CD14-positive monocyte (primary cell): Measurements from ENCODE around the gene SETBP1. TPM values are rescaled to one million over a fixed set of nuclear protein-coding genes. Genes with fewer than 3 reads are reported as not detected.

Experiments
- DNase-seq, 3 donors: peaks; one replicate each; pipeline ENCODE4 v3.0.0-alpha.2; 2011 to 2022
- H2AFZ ChIP-seq: 2 replicates; pipeline ENCODE4 v1.6.0; 2012; ENCODE audit warnings: mild to moderate bottlenecking, low read depth, low read length, inconsistent platforms; ENCODE audit not compliant: insufficient read depth, poor library complexity, severe bottlenecking
- H3K27ac ChIP-seq, 2 donors: 1 replicate in 1 of 2; 2 replicates in 1 of 2; pipeline ENCODE4 v1.5.1; 2012 to 2013; ENCODE audit warnings: low read length in 2 of 2, control low read depth in 1 of 2, inconsistent platforms in 1 of 2, low read depth in 1 of 2, mild to moderate bottlenecking in 1 of 2
- H3K27me3 ChIP-seq, 2 donors: one replicate each; pipeline versions ENCODE4 v1.6.0 to v1.6.1; 2011 to 2013; ENCODE audit warnings: low read length in 2 of 2; ENCODE audit not compliant: control insufficient read depth in 2 of 2, insufficient read depth in 2 of 2
- H3K36me3 ChIP-seq, 2 donors: replicated peaks in 1 of 2; 1 replicate in 1 of 2; 2 replicates in 1 of 2; pipeline versions ENCODE4 v1.5.1 to v1.6.1; 2012 to 2013; ENCODE audit warnings: low read length in 2 of 2, control low read depth in 1 of 2, inconsistent platforms in 1 of 2, mild to moderate bottlenecking in 1 of 2; ENCODE audit not compliant: insufficient read depth in 2 of 2, control insufficient read depth in 1 of 2
- H3K4me1 ChIP-seq, 2 donors: 1 replicate in 1 of 2; 2 replicates in 1 of 2; pipeline versions ENCODE4 v1.5.1 to v1.6.1; 2012 to 2013; ENCODE audit warnings: low read length in 2 of 2, control low read depth in 1 of 2, inconsistent platforms in 1 of 2, mild to moderate bottlenecking in 1 of 2, moderate library complexity in 1 of 2; ENCODE audit not compliant: insufficient read depth in 2 of 2, control insufficient read depth in 1 of 2
- H3K4me2 ChIP-seq: replicated peaks from 2 replicates; pipeline ENCODE3; 2012; ENCODE audit warnings: low read length, moderate library complexity, mild to moderate bottlenecking; ENCODE audit not compliant: poor library complexity, severe bottlenecking; ENCODE audit errors: extremely low read depth
- H3K4me3 ChIP-seq, 3 experiments: fragments of 200-600 bp in 1 of 3; sonication (generic) in 1 of 3; replicated peaks in 1 of 3; 1 replicate in 2 of 3; 2 replicates in 1 of 3; pipeline ENCODE4 v1.5.1; 2011 to 2013; ENCODE audit warnings: low read length in 3 of 3, mild to moderate bottlenecking in 3 of 3, control low read depth in 2 of 3, low read depth in 2 of 3, inconsistent platforms in 1 of 3, moderate library complexity in 1 of 3
- H3K79me2 ChIP-seq: 2 replicates; pipeline ENCODE4 v1.6.0; 2012; ENCODE audit warnings: mild to moderate bottlenecking, control low read depth, inconsistent platforms, low read length, moderate library complexity; ENCODE audit not compliant: insufficient read depth
- H3K9ac ChIP-seq: 2 replicates; pipeline ENCODE4 v1.6.0; 2017; ENCODE audit warnings: low read length, mild to moderate bottlenecking; ENCODE audit not compliant: insufficient read depth, poor library complexity, severe bottlenecking
- H3K9me3 ChIP-seq, 2 donors: replicated peaks in 1 of 2; 1 replicate in 1 of 2; 2 replicates in 1 of 2; pipeline versions ENCODE4 v1.5.1 to v1.6.1; 2012 to 2013; ENCODE audit warnings: low read length in 2 of 2, control low read depth in 1 of 2; ENCODE audit not compliant: control insufficient read depth in 1 of 2, insufficient read depth in 1 of 2
- H4K20me1 ChIP-seq: 2 replicates; pipeline ENCODE4 v1.6.0; 2012; ENCODE audit warnings: mild to moderate bottlenecking, low read length, control low read depth, moderate library complexity; ENCODE audit not compliant: insufficient read depth
- H3K27ac Mint-ChIP-seq, 7 donors: one replicate each; pipeline ENCODE4 v1.8.0; 2020; ENCODE audit warnings: mild to moderate bottlenecking in 7 of 7, mixed read lengths in 7 of 7, moderate library complexity in 6 of 7, inconsistent platforms in 2 of 7
- H3K27me3 Mint-ChIP-seq, 3 donors: one replicate each; pipeline ENCODE4 v1.8.0; 2021 to 2022; ENCODE audit warnings: low read depth in 3 of 3, mild to moderate bottlenecking in 3 of 3, mixed read lengths in 3 of 3, moderate library complexity in 3 of 3, inconsistent platforms in 1 of 3
- H3K36me3 Mint-ChIP-seq, 2 donors: one replicate each; pipeline ENCODE4 v1.8.0; 2020; ENCODE audit warnings: mixed read lengths in 2 of 2, inconsistent platforms in 1 of 2, mild to moderate bottlenecking in 1 of 2
- H3K4me1 Mint-ChIP-seq: one replicate; pipeline ENCODE4 v1.8.0; 2020; ENCODE audit warnings: mild to moderate bottlenecking, mixed read lengths
- H3K4me3 Mint-ChIP-seq, 2 donors: one replicate each; pipeline ENCODE4 v1.8.0; 2020; ENCODE audit warnings: mild to moderate bottlenecking in 2 of 2, mixed read lengths in 2 of 2, moderate library complexity in 1 of 2
- H3K9me3 Mint-ChIP-seq, 7 donors: one replicate each; pipeline ENCODE4 v1.8.0; 2020 to 2022; ENCODE audit warnings: mixed read lengths in 7 of 7, mild to moderate bottlenecking in 6 of 7, moderate library complexity in 6 of 7, inconsistent platforms in 2 of 7
- CTCF ChIP-seq: fragments of 200-600 bp; IDR thresholded peaks from one replicate; pipeline ENCODE4 v1.8.0; 2022; ENCODE audit warnings: antibody characterized with exemption, mild to moderate bottlenecking
- WGBS: methylation state at CpG from one replicate; pipeline ENCODE4 v1.1.5; 2013; ENCODE audit warnings: missing lambda C conversion rate; ENCODE audit not compliant: insufficient coverage; 5-methylcytosine and 5-hydroxymethylcytosine counted together
- intact Hi-C, 2 donors: fragments of 100-400 bp; cut with micrococcal nuclease; formaldehyde crosslinking; loops; one replicate each; pipeline versions ENCODE4 v1.15.0 to v1.15.1; 2023
- polyA plus RNA-seq, 3 donors: library from polyadenylated mRNA; depleted of rRNA in 1 of 3; unstranded in 2 of 3; stranded (reverse) in 1 of 3; fragments of 300-500 nt in 2 of 3; fragments of >200 nt in 1 of 3; fragmentation: Illumina TruSeq in 2 of 3; gene quantifications; 1 replicate in 2 of 3; 2 replicates in 1 of 3; pipeline ENCODE4 v1.2.3, GENCODE V29; 2012 to 2021

SETBP1 gene
- polyA plus RNA-seq, 3 donors: 0.01 to 1.2 TPM; not detected in 1

- H3K4me1 Mint-ChIP-seq: peaks cover 50% of the 10 kb centered on the region
- H4K20me1 ChIP-seq: no peaks in the 10 kb centered on the region
- no peak overlapping the region for H3K27ac ChIP-seq
- no peak overlapping the region for H3K27ac Mint-ChIP-seq
- peaks cover 0 to 5% (median 1%) of the 10 kb centered on the region in 7 donors for H3K9me3 Mint-ChIP-seq
- peaks cover 6% of the 10 kb centered on the region in 2 donors for H3K36me3 Mint-ChIP-seq
- H3K36me3 ChIP-seq: no peaks in the 10 kb centered on the region
- no peak for DNase-seq
- H3K27me3 ChIP-seq: peaks cover 0 to 3% of the 10 kb centered on the region in 2 donors
- no peak for TF ChIP-seq CTCF
- H3K4me3 ChIP-seq: no peak overlapping the region
- H3K4me2 ChIP-seq: no peak overlapping the region
- H3K79me2 ChIP-seq: no peaks in the 10 kb centered on the region
- H3K9ac ChIP-seq: no peak overlapping the region
- WGBS: 93% methylated on average over 2 of the region's 4 CpGs
- peaks cover 6 to 18% (median 9%) of the 10 kb centered on the region in 3 donors for H3K27me3 Mint-ChIP-seq
- intact Hi-C loops: no loop called here
- no peaks in the 10 kb centered on the region for H3K9me3 ChIP-seq
- H2AFZ ChIP-seq: no peak overlapping the region
- peaks cover 33 to 41% of the 10 kb centered on the region in 2 donors for H3K4me1 ChIP-seq
- H3K4me3 Mint-ChIP-seq: no peak overlapping the region
Observed at GRCh38 chr18:44841221-44841620, 160.5 kb downstream of the SETBP1 start.

GRCh38 chr18:44841752-44842587 is 161.3 kb downstream of the SETBP1 start:
- no peak overlapping the region for H3K4me3 ChIP-seq
- H3K9me3 ChIP-seq: no peaks in the 10 kb centered on the region
- H3K4me3 Mint-ChIP-seq: peak overlapping the region in 1 of 2 donors; percentile 27
- H2AFZ ChIP-seq: no peak overlapping the region
- DNase-seq: peak; percentile 30 to 40 (median 38)
- H3K36me3 ChIP-seq: no peaks in the 10 kb centered on the region
- peaks cover 6% of the 10 kb centered on the region in 2 donors for H3K36me3 Mint-ChIP-seq
- peaks cover 0 to 3% of the 10 kb centered on the region in 2 donors for H3K27me3 ChIP-seq
- intact Hi-C loops: no loop called here
- H3K27ac ChIP-seq: no peak overlapping the region
- H3K27me3 Mint-ChIP-seq: peaks cover 6 to 17% (median 9%) of the 10 kb centered on the region in 3 donors
- H3K27ac Mint-ChIP-seq: peak overlapping the region in 3 of 7 donors; percentile 32 to 69 (median 55)
- no peaks in the 10 kb centered on the region for H4K20me1 ChIP-seq
- peaks cover 54% of the 10 kb centered on the region for H3K4me1 Mint-ChIP-seq
- peaks cover 0 to 5% (median 1%) of the 10 kb centered on the region in 7 donors for H3K9me3 Mint-ChIP-seq
- 47% methylated on average over 5 of the region's 10 CpGs for WGBS
- no peak overlapping the region for H3K4me2 ChIP-seq
- H3K4me1 ChIP-seq: peaks cover 33 to 41% of the 10 kb centered on the region in 2 donors
- no peak overlapping the region for H3K9ac ChIP-seq
- H3K79me2 ChIP-seq: no peaks in the 10 kb centered on the region
- no peak for TF ChIP-seq CTCF
